ENCODE measurements around the gene GAS7. TPM values are rescaled to one million over a fixed set of nuclear protein-coding genes. Genes with fewer than 3 reads are reported as not detected.

Gene GAS7
- total and polyA plus RNA-seq, 7 donors = 1.4 to 16.9 (median 7.0) TPM

- Histone ChIP-seq H3K4me1 (no peaks in the 10 kb centered on the region), H3K36me3 (ENCODE audit: insufficient read depth in 1 of 2, low read depth in 1 of 2) (no peaks in the 10 kb centered on the region), H3K9me3 (no peaks in the 10 kb centered on the region), H3K27ac (no peak overlapping the region), H3K4me3 (no peak overlapping the region), H3K27me3 (ENCODE audit: insufficient read depth in 3 of 3, low read length in 2 of 3) (no peaks in the 10 kb centered on the region)
- ATAC-seq = no peak
- intact Hi-C loops (cut with DNase I) = no loop called here
- DNase-seq = no peak
- no peak for TF ChIP-seq CTCF (IDR thresholded peaks at IDR 0.05)
- 47 to 63% (median 52%) methylated on average over 7 of the region's 7 CpGs for WGBS, 3 donors
These were observed 149.6 kb downstream of the GAS7 start for GRCh38 chr17:10048629-10049350.

DNA sequence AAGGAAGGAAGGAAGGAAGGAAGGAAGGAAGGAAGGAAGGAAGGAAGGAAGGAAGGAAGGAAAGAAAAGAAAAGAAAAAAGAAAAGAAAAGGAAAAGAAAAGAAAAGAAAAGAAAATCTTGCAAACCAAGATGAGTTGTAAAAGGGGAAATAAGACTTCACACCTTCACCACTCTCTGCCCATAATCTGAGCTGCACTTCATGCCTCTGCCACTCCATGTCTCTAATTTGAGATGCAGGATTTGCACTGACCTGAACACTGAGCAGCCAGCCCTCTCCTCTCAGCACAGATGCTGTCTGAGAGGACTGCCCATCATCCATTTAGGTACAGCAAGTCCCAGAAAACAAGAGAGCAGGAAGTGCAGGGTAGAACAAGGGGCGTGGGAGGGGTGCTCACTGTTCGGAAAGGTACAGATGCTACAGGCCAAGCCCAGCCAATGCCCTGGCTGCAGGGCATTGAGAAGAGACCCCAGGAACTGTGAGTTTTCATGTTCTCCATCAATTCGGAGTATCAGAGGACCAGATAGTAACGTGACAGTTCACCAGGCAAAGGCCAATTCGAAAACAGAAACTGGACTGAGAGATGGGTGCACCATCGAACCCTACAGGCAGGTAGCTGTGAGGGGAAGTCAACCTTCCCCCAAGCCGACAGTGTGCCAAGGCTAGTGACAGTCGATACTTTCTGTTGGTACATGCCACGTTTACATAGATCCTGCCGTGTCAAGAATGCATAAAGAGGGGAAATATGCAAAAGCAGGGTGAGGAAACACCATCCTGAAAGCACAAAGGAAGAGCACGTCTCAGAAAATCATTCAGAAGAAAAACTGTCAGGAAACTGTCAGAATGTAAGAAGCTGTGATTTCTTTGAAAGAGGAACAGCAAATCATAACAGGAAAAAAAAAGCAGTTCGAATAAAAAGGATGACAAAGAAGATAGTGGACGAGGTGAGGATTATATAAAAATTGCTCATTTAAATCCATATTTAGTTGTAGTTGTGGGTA is 151.3 kb downstream of the GAS7 start:
- intact Hi-C loops (cut with DNase I) = no loop called here
- no peak overlapping the region for H3K4me3 ChIP-seq
- no peaks in the 10 kb centered on the region for H3K9me3 ChIP-seq
- H3K36me3 ChIP-seq (ENCODE audit: insufficient read depth in 1 of 2, low read depth in 1 of 2) = no peaks in the 10 kb centered on the region
- TF ChIP-seq CTCF (IDR thresholded peaks at IDR 0.05) = no peak
- DNase-seq (no peak), ATAC-seq (no peak)
- H3K27ac ChIP-seq = no peak overlapping the region
- 67 to 83% (median 77%) methylated on average over 13 of the region's 13 CpGs for WGBS, 3 donors
- H3K27me3 ChIP-seq (ENCODE audit: insufficient read depth in 3 of 3, low read length in 2 of 3) = no peaks in the 10 kb centered on the region
- no peaks in the 10 kb centered on the region for H3K4me1 ChIP-seq

DNA sequence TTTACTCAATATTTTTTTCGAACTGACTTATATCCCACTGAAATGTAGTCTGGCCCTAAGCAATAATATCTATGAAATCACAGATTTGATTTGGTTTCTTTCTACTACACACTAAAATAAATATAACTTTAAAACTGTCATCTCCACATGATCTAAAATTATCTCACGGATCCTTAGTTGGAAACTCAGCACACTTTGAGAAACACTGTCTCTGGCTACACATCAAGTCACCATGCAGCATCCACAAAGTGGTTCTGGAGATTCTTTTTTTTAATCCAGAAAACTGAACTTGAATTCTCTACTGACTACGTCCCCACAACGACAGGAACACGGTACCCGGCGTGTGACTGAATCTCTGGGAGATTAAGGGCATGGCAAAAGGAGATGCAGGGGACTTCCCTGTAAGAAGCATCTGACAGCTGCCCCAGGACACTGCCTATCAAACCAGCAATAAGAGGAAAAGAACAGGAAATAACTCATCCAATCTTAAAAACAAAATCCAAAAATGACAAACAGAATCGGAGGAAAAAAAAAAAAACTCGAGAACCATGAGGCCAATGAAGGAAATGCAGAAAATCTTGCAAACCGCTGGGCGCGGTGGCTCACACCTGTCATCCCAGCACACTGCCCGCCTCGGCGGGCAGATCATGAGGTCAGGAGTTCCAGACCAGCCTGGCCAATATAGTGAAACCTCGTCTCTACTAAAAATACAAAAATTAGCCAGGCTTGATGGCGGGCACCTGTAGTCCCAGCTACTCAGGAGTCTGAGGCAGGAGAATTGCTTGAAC is 152.3 kb downstream of the GAS7 start:
- H3K4me1 ChIP-seq = no peaks in the 10 kb centered on the region
- no peak for ATAC-seq
- 33 to 49% (median 39%) methylated on average over 17 of the region's 17 CpGs for WGBS, 3 donors

More for the DNA sequence above, 152.3 kb downstream of the GAS7 start:
- Histone ChIP-seq H3K27ac (no peak overlapping the region), H3K27me3 (ENCODE audit: insufficient read depth in 3 of 3, low read length in 2 of 3) (no peaks in the 10 kb centered on the region), H3K4me3 (no peak overlapping the region), H3K9me3 (no peaks in the 10 kb centered on the region), H3K36me3 (ENCODE audit: insufficient read depth in 1 of 2, low read depth in 1 of 2) (no peaks in the 10 kb centered on the region)
- no peak for DNase-seq
- TF ChIP-seq CTCF (IDR thresholded peaks at IDR 0.05) = no peak
- intact Hi-C loops (cut with DNase I) = no loop called here

Data from psoas muscle (tissue), 8 donors.